Measurements from ENCODE around the gene RTL9.
"Not testable (repeated sequence)": the region's sequence is repeated elsewhere in the genome, so short reads cannot be mapped to it uniquely, and the experiment has no call there.

The RTL9 gene

DNA sequence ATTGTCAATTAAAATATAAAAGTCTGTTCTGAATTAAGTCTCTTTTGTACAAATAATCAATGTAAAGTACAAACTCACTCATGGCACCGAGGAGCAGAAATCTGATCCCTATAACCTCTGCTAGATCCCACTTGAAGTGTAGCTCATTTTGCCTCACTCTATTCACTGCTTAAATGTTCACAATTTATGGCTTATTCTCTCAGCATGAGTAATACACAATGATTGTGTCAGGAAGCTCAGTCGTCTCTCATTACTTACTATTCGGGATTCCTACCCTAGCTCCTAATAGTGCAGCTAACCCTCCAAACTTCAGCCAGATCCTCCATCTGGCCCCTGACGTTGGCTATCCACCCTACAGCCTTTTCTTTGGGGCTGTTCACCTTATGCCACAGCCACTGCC is 36.0 kb upstream of the RTL9 start:
- DNase-seq (ENCODE audit: insufficient read length, low spot score) (no peak), FAIRE-seq (peak; percentile 53)
- TF ChIP-seq POLR2A (IDR thresholded peaks at IDR 0.05; ENCODE audit: low read depth, low read length), result no peak

- no peak for FAIRE-seq
- DNase-seq (ENCODE audit: insufficient read length, low spot score), result no peak
- TF ChIP-seq POLR2A (IDR thresholded peaks at IDR 0.05; ENCODE audit: low read depth, low read length), result no peak
Observed at GRCh38 chrX:110326712-110327111, 31.9 kb upstream of the RTL9 start.

- no peak for FAIRE-seq
- TF ChIP-seq POLR2A (IDR thresholded peaks at IDR 0.05; ENCODE audit: low read depth, low read length), result no peak
- no peak for DNase-seq (ENCODE audit: insufficient read length, low spot score)
Observed at GRCh38 chrX:110327336-110327735, 31.3 kb upstream of the RTL9 start.

- FAIRE-seq; DNase-seq (ENCODE audit: insufficient read length, low spot score): not testable (repeated sequence)
Observed at GRCh38 chrX:110328613-110329012, 30.0 kb upstream of the RTL9 start.

GRCh38 chrX:110331444-110332030 is 27.1 kb upstream of the RTL9 start:
- FAIRE-seq (no peak), DNase-seq (ENCODE audit: insufficient read length, low spot score) (no peak)
- TF ChIP-seq POLR2A (IDR thresholded peaks at IDR 0.05; ENCODE audit: low read depth, low read length), result no peak

- not testable (repeated sequence) for DNase-seq (ENCODE audit: insufficient read length, low spot score); FAIRE-seq
Observed at GRCh38 chrX:110333458-110333857, 25.2 kb upstream of the RTL9 start.

- DNase-seq (ENCODE audit: insufficient read length, low spot score) (no peak), FAIRE-seq (no peak)
- TF ChIP-seq POLR2A (IDR thresholded peaks at IDR 0.05; ENCODE audit: low read depth, low read length), result no peak
Observed at GRCh38 chrX:110338935-110339334, 19.7 kb upstream of the RTL9 start.

DNA sequence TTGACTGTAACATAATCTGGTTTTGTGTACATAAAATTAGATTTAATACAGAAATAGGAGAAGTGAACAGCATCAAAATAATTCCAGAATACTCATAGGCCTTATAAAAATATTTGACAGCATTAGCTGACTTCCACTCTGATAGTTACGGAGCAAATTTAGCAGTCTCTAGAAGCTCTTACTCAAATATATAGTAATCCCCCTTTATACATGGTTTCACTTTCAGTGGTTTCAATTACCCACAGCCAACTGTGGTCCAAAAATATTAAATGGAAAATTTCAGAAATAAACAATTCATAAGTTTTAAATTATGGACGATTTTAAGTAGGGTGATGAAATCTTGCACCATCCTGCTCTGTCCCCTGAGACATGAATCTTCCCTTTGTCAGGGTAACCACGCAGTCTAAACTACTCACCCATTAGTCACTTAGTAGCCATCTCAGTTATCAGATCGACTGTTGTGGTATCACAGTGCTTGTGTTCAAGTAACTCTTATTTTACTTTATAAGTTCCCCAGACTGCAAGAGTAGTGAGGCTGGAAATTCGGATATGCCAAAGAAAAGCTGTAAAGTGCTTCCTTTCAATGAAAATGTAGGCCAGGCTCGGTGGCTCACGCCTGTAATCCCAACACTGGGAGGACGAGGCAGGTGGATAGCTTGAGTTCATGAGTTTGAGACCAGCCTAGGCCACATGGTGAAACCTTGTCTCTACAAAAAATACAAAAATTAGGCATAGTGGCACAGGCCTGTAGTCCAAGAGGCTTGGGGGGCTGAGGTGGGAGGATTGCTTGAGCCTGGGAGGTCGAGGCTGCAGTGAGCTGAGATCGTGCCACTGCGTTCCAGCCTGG is 17.2 kb upstream of the RTL9 start:
- DNase-seq (ENCODE audit: insufficient read length, low spot score) (no peak), FAIRE-seq (peak; percentile 87)
- no peak for TF ChIP-seq POLR2A (IDR thresholded peaks at IDR 0.05; ENCODE audit: low read depth, low read length)

DNA sequence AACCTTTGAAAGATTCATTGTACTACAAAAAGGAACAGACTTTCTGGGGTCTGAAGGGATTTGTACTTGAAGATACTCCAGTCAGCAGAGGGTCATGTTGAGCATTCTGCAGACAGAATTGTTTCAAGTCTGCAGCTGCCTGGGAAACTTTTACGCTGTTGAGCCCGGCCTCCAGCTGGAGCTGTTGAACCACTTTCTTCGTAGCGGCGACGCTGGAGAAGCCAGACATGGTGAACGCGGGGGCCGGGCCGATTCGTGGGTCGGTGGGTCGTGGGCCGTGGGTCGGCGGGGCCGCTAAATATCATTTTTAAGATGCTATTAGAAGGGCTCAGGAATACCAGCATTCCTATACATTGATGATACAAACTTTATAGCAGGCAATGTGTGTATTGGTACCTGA is 12.0 kb upstream of the RTL9 start:
- no peak for TF ChIP-seq POLR2A (IDR thresholded peaks at IDR 0.05; ENCODE audit: low read depth, low read length)
- no peak for FAIRE-seq
- DNase-seq (ENCODE audit: insufficient read length, low spot score), result no peak

DNA sequence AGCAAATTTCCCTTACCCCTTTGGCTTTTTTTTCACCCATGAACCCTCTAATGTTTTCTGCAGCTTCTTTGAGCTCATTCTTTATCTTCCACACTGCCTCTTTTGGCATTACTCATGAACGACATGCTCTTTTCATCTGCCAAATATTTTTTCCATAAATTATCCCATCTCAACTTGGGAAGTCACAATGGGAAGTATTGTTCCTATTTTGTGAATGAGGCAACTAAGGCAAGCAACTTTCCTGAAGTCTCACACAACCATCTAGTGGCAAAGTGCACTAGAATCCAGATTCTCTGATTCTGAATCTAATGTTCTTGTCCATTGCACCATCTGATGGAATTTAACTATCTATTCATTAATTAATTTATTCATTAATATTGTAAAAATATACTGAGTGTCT is 625 bp downstream of the RTL9 start:
- FAIRE-seq, result no peak
- TF ChIP-seq POLR2A (IDR thresholded peaks at IDR 0.05; ENCODE audit: low read depth, low read length), result no peak
- DNase-seq (ENCODE audit: insufficient read length, low spot score), result no peak

- FAIRE-seq (no peak), DNase-seq (ENCODE audit: insufficient read length, low spot score) (no peak)
- no peak for TF ChIP-seq POLR2A (IDR thresholded peaks at IDR 0.05; ENCODE audit: low read depth, low read length)
Observed at GRCh38 chrX:110363244-110363643, 4.6 kb downstream of the RTL9 start.

GRCh38 chrX:110373310-110373709 is 14.7 kb downstream of the RTL9 start:
- DNase-seq (ENCODE audit: insufficient read length, low spot score), result no peak
- FAIRE-seq, result no peak
- TF ChIP-seq POLR2A (IDR thresholded peaks at IDR 0.05; ENCODE audit: low read depth, low read length), result no peak

DNA sequence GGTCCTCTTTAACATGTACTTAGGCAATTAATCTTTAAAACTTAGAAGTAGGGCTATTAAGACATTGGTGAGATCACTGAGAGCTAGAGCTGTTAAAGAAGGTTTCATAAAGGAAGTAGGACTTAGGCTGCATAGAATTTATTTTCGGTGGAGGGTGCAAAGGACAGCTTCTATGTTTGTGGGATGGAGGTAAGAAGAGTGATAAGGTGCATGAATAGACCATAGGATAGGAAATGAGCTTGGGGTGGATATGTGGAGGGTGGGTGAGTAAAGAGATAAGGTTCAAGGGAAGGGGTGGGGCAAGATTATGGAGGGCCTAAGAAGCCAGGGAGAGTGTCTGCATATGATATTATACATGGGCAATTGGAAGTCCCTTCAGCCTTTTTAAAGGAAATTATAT is 15.9 kb downstream of the RTL9 start:
- no peak for DNase-seq (ENCODE audit: insufficient read length, low spot score)
- no peak for TF ChIP-seq POLR2A (IDR thresholded peaks at IDR 0.05; ENCODE audit: low read depth, low read length)
- FAIRE-seq, result no peak

DNA sequence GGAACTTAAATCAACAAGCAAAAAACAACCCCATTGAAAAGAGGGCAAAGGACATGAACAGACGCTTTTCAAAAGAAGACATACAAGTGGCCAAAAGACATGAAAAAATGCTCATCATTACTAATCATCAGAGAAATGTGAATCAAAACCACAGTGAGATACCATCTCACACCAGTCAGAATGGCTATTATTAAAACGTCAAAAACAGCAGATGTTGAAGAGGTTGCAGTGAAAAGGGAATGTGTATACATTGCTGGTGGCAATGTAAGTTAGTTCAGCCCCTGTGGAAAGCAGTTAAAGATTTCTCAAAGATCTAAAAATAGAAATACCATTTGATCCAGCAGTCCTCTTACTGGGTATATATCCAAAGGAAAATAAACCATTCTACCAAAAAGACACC is 22.6 kb downstream of the RTL9 start:
- no peak for TF ChIP-seq POLR2A (IDR thresholded peaks at IDR 0.05; ENCODE audit: low read depth, low read length)
- no peak for DNase-seq (ENCODE audit: insufficient read length, low spot score)
- peak; percentile 38 for FAIRE-seq

GRCh38 chrX:110383414-110383813 is 24.8 kb downstream of the RTL9 start:
- TF ChIP-seq POLR2A (IDR thresholded peaks at IDR 0.05; ENCODE audit: low read depth, low read length), result no peak
- DNase-seq (ENCODE audit: insufficient read length, low spot score), result no peak
- no peak for FAIRE-seq

Data from H54 (cell line).